Keratinocyte (primary cell): Measurements from ENCODE around the gene NRG4.
"Not testable (repeated sequence)": the region's sequence is repeated elsewhere in the genome, so short reads cannot be mapped to it uniquely, and the experiment has no call there.

Experiments
- EZH2 ChIP-seq: IDR thresholded peaks from one replicate; pipeline ENCODE4 v1.6.1; 2012; ENCODE audit warnings: inconsistent platforms, mild to moderate bottlenecking, low read length, moderate library complexity
- TF ChIP-seq, protein P1 (sequence below), 3 experiments: IDR thresholded peaks in 1 of 3; conservative IDR thresholded peaks in 1 of 3; optimal IDR thresholded peaks in 1 of 3; 2 replicates in 2 of 3; 3 replicates in 1 of 3; pipeline versions ENCODE3 to v1.5.1; 2011; ENCODE audit warnings: low read length in 3 of 3, mild to moderate bottlenecking in 3 of 3, moderate library complexity in 2 of 3, control low read depth in 1 of 3, inconsistent platforms in 1 of 3; ENCODE audit not compliant: insufficient read depth in 2 of 3; ENCODE audit errors: extremely low read depth in 1 of 3

DNA sequence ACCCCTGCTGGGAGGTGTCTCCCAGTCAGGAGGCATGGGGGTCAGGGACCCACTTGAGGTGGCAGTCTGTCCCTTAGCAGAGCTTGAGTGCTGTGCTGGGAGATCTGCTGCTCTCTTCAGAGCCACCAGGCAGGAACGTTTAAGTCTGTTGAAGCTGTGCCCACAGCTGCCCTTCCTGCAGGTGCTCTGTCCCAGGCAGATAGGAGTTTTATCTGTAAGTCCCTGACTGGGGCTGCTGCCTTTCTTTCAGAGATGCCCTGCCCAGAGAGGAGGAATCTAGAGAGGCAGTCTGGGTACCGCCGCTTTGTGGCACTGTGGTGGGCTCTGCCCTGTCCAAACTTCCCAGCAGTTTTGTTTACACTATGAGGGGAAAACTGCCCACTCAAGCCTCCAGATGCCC is 35.5 kb downstream of the NRG4 start:
- TF ChIP-seq, protein P1, sequence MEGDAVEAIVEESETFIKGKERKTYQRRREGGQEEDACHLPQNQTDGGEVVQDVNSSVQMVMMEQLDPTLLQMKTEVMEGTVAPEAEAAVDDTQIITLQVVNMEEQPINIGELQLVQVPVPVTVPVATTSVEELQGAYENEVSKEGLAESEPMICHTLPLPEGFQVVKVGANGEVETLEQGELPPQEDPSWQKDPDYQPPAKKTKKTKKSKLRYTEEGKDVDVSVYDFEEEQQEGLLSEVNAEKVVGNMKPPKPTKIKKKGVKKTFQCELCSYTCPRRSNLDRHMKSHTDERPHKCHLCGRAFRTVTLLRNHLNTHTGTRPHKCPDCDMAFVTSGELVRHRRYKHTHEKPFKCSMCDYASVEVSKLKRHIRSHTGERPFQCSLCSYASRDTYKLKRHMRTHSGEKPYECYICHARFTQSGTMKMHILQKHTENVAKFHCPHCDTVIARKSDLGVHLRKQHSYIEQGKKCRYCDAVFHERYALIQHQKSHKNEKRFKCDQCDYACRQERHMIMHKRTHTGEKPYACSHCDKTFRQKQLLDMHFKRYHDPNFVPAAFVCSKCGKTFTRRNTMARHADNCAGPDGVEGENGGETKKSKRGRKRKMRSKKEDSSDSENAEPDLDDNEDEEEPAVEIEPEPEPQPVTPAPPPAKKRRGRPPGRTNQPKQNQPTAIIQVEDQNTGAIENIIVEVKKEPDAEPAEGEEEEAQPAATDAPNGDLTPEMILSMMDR (optimal IDR thresholded peaks at IDR 0.05 in 1 of 3, IDR thresholded peaks at IDR 0.05 in 1 of 3, conservative IDR thresholded peaks at IDR 0.05 in 1 of 3; ENCODE audit: extremely low read depth in 1 of 3, insufficient read depth in 2 of 3, low read length in 3 of 3) = not testable (repeated sequence)
- not testable (repeated sequence) for TF ChIP-seq EZH2
